ENCODE measurements around the gene SAE1.

DNA sequence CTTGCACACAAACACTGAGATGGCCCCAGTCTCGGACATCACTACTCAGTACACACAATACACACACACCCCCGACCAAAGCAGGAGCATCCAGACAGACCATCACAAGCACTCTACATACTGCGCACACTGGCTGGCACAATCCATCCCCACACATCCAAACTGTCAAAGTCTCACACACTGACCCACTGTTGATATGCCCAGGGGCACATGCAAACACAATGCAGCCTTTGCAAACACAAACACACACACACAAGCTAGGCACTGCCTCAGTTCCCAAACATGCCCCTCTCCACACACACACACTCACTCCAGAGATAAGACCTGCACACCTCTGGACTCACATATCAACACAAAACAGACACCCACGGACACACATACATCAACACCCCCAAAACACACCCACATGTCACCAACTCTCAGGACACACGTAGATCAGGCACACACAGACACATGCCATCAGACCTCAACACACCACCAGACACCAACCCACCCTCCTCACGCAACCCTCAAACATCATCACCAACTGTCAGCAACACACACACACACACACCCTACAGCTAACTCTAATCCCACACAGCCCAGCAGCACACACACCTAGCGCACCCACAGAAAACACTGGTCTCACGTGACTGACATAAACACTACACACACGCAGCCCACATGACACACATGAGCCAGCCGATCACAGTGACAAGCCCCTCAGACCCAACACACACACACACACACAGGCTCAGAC, 98.5 kb downstream of the SAE1 start:
- no peak for TF ChIP-seq BHLHE40 (IDR thresholded peaks at IDR 0.05; ENCODE audit: borderline replicate concordance)
- no peak for TF ChIP-seq HDGF (IDR thresholded peaks at IDR 0.05; ENCODE audit: borderline replicate concordance)
